ENCODE results near the gene SESN1. TPM values are rescaled to one million over a fixed set of nuclear protein-coding genes. Genes with fewer than 3 reads are reported as not detected.
"Not testable (repeated sequence)": the region's sequence is repeated elsewhere in the genome, so short reads cannot be mapped to it uniquely, and the experiment has no call there.

The SESN1 gene
- total RNA-seq, 1 donor from 2014 or later = 33.1 TPM

GRCh38 chr6:109095036-109095834 is 589 bp upstream of the SESN1 start, which contains the start of gene CEP57L1:
Gene CEP57L1 (plus strand): TSS chr6:109095507. CDS start chr6:109145222, 49,715 bp downstream.
- DNase-seq (ENCODE audit: low spot score) = peak; percentile 97

GRCh38 chr6:109093732-109094415 is 772 bp downstream of the SESN1 start:
- no peak for DNase-seq (ENCODE audit: low spot score)

DNA sequence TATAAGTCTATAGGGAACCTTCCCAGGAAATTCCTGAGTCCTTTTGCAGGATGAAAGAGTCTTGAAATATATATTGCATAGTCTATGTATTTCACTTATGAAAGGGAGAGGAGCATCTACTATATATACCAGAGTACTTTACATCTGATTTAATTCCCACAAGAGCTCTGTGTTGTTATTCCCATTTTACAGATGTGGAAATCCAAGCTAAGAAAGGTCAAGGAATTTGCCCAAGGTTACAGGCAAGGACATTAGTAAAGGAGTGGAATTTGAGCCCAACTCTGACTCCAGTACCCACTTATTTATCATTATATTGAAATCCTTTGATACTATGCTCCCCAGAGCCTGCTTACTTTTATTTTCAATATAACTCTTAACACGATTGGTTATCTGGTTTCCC is 2.6 kb downstream of the SESN1 start:
- DNase-seq (ENCODE audit: low spot score) = no peak

DNA sequence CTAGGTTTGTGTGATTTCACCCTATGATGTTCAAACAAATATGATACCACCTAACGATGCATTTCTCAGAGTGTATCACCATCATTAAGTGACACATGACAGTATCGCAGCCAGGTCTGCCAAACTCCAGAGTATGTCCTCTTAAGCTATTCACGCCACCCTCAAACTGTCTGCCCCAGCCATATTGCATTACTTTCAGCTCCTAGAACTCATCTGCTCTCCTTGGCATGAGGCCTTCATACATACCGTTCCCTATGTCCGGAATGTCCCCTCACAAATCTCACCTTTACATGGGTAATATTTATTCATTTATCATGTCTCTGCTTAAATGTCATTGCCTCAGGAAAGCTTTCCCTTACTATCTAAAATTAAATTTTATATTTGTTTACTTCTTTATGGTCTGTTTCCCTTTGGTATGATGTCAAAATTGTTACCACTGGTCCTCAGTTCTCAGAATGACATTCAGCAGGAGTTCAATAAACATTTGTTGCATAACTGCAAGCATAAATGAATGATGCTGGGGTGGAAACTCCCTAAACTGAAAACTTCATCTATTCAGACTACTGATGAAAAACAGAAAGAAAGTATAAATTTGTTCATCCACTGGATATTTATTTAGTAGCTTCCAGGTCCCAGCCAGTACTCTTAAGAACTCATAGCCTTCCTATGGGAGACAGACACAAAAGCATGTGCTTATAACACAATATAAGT is 3.2 kb downstream of the SESN1 start:
- DNase-seq (ENCODE audit: low spot score) = no peak

- DNase-seq (ENCODE audit: low spot score) = no peak
Measured at GRCh38 chr6:109088995-109089394, 5.7 kb downstream of the SESN1 start.

DNA sequence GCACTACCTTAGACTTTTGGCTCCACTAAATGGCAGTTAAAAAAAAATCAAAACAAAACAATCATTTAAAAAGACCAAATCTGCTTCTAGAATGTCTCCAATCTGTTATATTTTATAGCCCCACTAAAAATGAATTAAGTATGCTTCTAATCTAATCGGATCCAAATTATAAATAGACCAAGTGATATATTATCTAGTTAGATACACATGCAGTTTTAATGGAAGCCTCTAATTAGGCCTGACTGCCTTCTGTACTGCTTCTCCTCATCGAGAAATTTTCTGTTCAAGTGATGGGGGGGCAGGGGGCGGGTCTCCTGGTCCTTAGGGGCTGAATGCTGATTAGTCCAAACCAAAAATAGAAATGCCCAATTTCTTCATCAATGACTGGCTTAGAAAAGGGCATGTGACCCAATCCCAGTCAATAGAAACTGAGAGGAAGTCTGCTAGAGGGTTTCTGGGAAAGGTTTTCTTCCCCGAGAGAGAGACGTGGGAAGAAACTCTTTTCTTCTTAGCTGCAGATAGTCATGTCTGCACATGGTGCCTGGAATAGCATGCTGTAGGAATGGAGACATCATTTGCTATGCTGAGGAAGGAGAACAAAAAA is 6.9 kb downstream of the SESN1 start:
- no peak for DNase-seq (ENCODE audit: low spot score)

DNA sequence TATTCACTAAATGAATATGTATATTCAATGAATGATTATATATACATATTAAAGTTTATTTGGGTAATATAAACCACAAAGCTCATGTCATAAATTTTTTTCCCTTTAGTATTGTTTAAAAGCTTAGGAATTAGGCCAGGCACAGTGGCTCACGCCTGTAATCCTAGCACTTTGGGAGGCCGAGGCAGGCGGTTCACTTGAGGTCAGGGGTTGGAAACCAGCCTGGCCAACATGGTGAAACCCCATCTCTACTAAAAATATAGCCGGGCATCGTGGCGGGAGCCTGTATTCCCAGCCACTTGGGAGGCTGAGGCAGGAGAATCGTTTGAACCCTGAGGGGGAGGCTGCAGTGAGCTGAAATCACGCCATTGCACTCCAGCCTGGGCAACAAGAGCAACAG is 10.5 kb downstream of the SESN1 start:
- not testable (repeated sequence) for DNase-seq (ENCODE audit: low spot score)

GRCh38 chr6:109083657-109084056 is 11.0 kb downstream of the SESN1 start:
- DNase-seq (ENCODE audit: low spot score) = no peak

GRCh38 chr6:109082188-109082577 is 12.5 kb downstream of the SESN1 start:
- DNase-seq (ENCODE audit: low spot score) = no peak

GRCh38 chr6:109081516-109082187 is 13.0 kb downstream of the SESN1 start:
- DNase-seq (ENCODE audit: low spot score) = no peak

DNA sequence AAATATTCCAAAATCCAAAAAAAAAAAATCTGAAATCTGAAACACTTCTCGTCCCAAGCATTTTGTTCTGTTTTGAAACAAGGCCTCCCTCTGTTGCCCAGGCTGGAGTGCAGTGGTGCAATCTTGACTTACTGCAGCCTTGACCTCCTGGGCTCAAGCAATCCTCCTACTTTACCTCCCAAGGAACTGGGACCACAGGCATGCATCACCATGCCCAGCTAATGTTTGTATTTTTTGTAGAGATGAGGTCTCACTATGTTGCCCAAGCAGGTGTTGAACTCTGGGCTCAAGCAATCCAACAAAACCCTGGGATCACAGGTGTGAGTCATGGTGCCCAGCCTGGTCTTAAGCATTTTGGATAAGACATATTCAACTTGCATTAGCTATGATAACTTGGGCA is 13.6 kb downstream of the SESN1 start:
- no peak for DNase-seq (ENCODE audit: low spot score)

- no peak for DNase-seq (ENCODE audit: low spot score)
Measured at GRCh38 chr6:109079981-109080380, 14.7 kb downstream of the SESN1 start.

DNA sequence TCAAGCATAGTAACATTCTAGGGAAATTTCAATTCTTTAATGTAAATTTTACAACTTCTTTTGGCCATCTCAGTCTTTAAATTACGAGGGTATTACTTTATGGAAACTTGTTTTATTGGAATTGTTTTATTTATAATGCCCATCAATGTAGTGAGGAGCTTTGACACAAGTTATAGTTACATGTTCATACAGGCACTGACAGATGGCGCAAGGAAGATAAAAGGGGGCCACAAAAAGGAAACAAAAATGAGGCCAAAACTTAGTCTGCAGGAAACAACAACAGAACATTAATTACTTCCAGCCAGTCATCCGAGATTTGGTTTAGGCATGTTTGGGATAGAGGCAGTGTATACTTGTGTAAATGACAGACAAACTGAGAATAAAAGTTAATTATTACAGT is 18.3 kb downstream of the SESN1 start:
- no peak for DNase-seq (ENCODE audit: low spot score)

GRCh38 chr6:109075934-109076333 is 18.7 kb downstream of the SESN1 start:
- DNase-seq (ENCODE audit: low spot score) = no peak

GRCh38 chr6:109074133-109074415 is 20.6 kb downstream of the SESN1 start:
- DNase-seq (ENCODE audit: low spot score) = no peak

DNA sequence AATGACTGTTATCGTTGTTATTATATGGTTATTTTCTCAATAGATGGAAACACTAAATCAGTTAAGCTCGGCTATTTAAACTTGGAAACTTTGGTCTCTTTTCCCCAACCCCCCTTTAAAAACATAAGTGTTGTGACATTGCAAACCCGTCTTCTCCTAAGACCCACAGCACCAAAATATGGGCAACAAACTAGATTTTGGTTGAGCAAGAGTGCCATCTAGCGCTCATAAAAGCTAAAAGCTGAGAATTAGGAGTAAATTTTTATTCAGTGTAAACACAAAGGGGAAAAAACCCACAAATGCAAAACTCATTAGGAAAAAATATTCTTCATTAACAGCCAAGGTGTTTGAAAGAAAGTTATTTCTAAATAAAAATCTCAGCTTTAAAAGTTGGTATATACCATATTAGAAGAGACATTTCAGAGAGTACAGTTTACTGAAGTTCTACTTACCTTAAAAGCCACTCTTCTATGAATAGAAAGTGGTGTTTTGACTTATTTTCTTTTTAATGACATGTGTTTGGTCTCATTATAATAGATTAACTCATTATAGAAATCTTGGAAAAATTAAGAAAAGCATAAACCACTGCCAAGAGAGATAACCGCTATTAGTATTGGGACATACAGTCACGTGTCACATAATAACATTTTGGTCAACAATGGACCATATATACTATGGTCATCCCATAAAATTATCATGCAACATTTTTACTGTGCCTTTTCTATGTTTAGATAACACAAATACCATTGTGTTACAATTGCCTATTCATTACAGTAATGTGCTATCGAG is 21.1 kb downstream of the SESN1 start:
- peak; percentile 56 for DNase-seq (ENCODE audit: low spot score)

GRCh38 chr6:109071125-109071917 is 23.3 kb downstream of the SESN1 start:
- DNase-seq (ENCODE audit: low spot score) = no peak

DNA sequence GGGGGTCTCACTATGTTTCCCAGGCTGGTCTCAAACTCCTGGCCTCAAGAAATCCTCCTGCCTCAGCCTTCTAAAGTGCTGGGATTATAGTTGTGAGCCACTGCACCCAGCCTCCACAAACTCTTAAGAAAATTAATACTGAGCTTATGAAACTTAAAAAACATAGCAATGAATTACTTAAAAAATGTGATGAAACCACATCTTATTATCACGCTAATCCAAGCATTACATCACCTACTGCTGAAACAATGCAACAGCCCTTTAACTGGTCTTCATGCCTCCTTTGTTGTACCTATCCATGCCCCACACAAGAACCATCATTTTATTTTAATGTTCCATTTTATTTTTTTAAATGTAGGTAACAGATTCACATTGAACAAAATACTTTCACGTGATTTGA is 24.9 kb downstream of the SESN1 start:
- no peak for DNase-seq (ENCODE audit: low spot score)

- no peak for DNase-seq (ENCODE audit: low spot score)
Measured at GRCh38 chr6:109062767-109063352, 31.8 kb downstream of the SESN1 start.

DNA sequence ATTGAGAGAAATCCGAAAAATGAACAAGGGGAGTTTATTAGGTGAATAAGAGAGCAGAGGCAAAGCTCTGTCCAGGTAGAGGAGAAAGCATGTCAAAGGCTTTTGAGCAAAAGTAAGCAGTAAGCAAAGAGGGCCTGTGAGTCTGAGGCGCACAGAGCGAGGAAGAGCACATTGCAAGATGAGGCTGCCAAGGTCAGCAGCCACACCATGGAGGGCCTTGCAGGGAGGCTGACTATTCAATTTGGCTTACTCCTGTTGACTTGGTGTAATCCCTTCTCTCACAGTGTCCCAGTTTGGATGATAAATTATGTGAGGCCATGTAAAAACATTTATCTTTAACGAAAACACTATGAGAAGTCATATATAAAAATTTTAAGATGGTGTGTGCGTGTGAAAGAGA is 32.4 kb downstream of the SESN1 start:
- DNase-seq (ENCODE audit: low spot score) = no peak

Measured in mucosa of gallbladder (tissue), 1 donor.